ENCODE measurements around the gene HDLBP.

Gene HDLBP

DNA sequence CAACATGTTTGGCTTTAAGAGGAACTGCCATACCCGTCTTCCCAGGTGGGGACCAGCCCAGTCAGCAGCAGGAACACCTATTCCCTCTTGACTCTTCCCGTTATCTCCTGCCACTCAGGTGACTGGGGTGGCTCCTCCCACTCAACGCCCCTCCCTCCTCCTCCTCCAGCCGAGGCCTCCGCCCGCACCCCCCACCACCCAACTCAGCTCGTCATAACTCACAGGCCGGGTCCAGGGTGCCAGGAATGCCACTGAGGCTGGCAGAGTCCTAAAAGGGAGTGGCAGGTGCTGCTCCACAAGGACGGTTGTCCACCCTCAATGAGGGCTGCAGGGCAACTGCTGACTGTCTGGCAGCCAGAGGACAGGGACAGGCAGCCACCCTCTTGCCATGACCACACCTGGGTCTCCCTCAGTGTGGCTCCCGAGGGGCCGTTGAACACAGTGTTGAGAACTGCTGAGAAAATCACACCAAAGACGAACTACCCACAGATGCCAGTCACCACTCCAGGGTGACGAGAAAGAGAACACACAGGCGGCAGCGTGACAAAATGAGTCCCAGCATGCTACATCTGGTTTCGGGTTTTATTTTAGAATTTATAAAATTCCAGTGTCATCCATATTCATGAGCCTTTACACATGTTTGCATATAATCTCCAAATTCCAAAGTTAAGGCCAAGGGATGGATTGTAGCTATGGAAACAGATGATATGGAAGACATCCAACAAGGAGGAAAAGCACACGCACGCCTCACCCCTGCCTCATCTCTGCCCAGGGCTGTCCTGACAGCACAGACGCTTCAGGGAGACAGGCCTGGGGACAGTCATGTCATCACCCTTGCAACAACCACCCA is 88.5 kb downstream of the HDLBP start:
- DNase-seq: no peak

DNA sequence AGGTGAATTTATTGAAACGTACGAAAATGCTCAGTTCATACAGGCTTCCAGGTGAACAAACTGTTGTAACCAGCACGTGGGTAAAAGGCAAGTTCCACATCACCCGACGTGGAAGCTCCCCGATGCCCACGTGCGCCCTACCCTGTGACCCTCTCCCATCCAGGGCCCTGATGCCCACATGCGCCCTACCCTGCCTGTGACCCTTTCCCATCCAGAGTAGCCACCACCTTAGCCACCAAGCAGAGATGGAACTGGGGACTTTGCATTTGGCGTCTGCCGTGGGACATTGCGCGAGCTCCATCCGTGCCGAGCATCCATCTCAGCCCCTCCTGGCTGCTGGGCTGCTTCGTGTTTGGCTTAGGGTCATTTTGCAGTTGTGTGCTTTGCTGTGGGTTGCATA is 89.5 kb downstream of the HDLBP start:
- DNase-seq: no peak

DNA sequence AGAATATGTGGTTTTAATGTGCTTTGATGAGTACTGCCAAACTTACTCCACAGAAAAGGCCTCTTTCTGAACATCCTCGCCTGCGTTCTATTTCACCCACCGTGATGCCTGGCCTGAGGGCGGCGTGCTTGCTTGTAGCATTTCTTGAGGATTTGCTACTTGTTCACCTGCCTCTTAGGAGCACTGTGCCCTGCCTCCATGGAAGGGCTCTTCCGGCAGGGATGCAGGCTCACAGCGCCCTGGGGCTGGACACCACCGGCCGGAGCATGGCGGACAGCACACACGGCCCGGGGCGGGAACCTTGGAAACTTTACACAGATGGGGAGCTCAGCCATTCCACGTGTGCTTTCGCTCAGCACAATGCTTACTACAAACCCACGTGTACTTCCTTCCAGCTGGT is 89.9 kb downstream of the HDLBP start:
- DNase-seq: no peak

DNA sequence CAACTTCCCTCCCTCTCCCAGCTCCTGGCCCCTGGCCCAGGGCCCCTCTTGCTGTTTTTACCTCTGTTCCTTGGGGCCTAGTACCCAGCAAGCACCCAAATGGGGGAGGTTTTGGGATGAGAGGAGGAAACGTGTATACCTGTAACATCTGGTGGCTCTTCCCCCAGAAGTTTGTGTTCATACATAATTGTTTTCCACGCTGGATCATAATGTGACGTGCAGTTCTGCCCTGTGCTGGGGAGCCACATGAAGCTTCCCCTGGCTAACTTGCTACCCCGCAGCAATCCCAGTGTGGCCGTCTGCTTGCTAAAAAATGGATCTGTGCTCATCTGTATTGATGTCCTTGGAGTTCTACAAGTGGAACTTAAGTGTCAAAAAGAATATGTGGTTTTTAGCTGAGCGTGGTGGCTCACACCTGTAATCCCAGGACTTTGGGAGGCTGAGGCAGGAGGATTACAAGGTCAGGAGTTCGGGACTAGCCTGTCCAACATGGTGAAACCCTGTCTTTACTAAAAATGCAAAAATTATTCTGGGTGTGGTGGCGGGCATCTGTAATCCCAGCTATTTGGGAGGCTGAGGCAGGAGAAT is 90.5 kb downstream of the HDLBP start:
- no peak for DNase-seq

DNA sequence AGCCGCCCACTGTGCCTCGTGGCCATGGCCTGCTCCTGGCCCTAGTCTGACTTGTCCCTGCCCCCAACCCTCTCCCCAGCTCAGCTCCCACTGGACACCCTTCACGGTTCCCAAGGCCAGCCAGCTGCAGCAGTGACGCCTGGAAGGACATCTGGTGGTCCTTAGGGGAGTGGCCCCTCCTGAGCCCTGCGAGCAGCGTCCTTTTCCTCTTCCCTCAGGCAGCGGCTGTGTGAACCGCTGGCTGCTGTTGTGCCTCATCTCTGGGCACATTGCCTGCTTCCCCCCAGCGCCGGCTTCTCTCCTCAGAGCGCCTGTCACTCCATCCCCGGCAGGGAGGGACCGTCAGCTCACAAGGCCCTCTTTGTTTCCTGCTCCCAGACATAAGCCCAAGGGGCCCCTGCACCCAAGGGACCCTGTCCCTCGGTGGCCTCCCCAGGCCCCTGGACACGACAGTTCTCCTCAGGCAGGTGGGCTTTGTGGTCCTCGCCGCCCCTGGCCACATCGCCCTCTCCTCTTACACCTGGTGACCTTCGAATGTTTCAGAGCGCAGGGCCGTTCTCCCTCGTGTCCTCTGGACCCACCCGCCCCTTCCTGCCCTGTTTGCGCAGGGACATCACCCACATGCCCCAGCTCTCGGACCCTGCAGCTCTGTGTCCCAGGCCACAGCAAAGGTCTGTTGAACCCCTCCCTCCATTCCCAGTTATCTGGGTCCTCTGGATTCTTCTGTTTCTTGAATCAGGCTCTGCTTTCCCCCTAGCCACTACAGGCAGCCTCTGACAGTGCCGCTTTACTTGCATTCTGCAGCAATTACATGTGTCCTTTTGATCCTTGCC is 91.2 kb downstream of the HDLBP start:
- no peak for DNase-seq

DNA sequence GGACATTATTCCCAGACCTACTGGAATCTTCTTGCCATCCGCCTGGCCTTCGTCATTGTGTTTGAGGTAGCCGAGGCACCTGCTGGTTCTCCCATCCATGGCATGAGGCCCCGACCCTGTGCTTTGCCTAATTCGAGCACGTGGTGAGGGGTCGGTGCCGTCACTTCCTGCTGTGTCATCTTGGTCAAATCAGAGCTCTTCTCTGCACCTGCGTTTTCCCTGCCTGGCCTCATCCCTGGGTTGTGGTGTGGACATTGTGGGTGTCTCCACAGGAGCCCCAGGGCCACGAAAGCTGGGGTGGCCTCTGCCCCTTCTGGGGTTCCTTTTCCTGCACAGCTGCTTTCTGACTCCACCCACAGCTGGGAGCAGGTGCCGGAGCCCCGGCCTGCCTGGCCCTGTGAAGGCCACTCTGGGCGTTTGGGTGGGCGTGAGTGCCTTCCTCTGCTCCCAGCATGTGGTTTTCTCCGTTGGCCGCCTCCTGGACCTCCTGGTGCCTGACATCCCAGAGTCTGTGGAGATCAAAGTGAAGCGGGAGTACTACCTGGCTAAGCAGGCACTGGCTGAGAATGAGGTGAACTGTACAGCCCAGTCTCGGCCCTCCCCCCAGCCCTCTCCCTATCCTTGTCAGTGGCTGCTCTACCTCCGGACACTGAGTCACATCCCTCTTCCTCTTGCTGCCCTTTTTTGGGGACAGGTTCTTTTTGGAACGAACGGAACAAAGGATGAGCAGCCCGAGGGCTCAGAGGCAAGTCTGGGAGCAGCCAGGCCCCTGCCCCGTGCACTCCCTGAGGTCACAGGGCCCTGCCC is 92.1 kb downstream of the HDLBP start:
- DNase-seq: no peak

DNA sequence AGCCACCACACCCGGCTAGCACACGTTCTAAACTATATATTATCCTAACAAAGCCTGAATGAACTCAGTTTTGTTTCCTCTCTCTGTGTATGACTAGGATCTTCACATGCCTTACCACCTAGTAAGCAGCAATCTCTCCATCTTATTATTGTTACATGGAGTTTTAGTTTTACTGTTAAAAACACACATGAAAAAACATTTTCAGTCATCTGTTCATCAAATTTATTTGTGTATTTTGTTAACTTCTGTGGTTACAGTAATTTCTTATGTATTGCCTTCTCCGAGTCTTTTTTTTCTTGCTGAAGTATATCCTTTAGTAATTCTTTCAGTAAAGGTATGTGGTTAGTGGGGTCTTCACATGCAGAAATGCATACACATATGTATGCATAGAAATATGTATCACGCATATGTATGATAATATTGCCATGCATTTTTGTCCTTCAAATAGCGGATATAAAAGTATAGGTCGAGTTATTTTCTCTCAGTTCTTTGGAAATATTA is 95.6 kb downstream of the HDLBP start:
- DNase-seq: no peak

DNA sequence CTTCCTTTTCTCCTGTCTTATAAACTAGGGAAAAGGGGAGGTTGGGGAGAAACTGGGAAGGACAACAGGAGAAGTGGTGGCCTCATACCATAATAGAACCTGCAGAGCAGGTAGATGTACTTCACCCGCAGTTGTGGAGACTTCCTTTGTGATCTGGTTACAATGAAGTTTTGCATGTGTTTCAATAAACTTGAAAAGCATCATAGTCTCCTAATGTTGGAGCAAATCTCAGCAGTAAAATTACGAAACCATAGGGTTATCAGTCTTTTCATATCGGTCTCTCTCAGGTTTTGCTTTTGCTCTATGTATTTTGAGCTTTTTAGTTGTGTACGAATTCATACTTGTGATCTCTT is 96.5 kb downstream of the HDLBP start:
- no peak for DNase-seq

DNA sequence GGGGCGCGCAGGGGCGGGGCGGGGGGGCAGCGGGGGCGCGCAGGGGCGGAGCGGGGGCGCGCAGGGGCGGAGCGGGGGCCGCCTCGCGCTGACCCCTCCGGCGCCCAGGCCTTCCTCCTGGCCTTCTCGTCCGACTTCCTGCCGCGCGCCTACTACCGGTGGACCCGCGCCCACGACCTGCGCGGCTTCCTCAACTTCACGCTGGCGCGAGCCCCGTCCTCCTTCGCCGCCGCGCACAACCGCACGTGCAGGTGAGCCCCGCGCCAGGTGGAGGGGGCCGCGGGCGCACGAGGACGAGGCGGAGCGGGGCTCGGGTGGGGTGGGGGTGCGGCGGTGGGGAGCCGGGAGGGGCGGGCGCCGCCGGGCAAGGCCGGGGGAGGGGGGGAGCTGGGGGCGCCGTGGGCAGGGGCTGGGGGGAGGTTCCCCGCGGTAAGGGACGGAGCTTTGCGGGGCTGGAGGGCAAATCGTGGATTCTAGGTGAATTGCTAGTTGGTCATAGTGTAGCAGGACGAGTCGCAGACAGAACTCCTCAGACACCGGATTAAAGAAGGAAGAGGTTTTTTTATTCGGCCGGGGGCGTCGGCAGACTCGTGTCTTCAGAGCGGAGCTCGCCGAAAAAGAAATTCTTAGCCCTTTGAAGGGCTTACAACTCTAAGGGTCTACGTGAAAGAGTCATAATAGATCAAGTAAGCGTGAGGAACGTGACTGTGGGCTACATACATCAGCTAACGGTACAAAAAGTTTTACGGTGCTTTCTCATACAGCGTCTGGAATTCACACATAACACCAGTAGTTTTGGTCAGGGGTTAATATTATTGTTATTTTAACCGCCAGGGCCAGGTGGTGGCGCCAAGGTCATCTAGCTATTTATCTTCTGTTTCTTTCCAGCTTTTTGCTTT is 97.1 kb downstream of the HDLBP start:
- peak; percentile 29 for DNase-seq

DNA sequence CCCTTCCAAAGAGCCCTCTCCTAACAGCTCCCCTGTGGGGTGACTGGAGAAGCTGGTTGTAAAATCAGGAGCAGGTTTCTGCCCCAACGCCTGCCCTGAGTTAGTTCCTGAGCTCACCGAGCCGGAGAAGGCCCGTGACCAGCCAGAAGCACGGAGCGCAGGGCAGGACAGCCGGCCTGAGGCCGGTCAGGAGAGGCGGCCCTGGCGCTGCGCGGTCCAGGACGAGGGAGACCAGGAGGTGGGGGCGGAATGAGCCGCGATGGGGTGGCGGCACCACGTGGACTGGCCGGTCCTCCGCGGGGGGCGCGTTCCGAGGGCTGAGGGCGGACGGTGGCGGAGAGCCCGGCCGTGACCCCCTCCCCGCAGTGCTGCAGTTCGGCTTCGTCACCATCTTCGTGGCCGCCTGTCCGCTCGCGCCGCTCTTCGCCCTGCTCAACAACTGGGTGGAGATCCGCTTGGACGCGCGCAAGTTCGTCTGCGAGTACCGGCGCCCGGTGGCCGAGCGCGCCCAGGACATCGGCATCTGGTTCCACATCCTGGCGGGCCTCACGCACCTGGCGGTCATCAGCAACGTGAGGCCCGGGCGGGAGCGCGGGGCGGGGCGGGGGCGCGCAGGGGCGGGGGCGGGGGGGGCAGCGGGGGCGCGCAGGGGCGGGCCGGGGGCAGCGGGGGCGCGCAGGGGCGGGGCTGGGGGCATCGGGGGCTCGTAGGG is 98.0 kb downstream of the HDLBP start:
- no peak for DNase-seq

DNA sequence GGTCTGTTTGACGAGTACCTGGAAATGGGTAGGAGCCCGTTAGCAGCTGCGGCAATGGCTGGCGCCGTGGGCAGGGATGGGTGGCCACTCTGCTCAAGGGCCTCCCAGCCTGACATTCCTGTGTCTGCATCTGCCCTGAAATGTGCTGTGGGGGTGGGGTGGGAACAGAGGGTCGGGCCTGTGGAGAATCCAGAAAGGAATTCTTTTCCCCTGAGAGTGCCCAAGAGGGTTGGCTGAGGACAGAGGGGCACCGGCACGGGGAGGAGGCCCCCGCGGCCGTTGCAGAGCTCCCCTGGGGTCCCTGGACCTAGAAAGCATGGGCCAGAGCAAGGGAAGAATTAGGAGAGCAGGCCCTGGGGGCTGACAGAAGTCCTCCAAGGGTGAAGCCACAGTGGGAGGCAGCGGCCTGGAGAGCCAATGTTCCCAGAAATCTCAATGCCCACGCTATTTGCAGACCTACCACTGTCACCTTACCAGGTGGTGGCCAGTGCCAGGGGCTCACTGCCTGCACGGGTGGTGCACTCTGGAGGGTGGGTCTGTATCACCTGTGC is 99.2 kb downstream of the HDLBP start:
- no peak for DNase-seq

DNA sequence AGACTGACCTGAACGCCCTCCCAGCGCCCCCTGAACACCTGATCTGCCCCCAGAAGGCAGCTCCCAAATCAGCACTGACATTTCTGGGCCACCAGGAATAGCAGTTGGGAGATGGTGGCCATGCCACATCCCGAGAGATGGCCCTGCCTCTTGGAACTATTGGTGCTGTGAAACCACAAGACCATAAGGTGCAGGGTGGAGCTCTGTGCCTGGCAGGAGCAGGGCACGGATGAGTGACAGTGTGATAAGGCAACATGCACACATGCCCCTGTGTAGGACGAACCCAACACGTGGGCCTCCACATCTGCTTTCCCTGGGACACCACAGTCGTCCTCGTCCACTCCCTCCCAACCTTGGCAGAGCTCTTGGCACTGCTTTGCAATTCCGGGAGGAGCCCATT is 100.1 kb downstream of the HDLBP start:
- DNase-seq: no peak

DNA sequence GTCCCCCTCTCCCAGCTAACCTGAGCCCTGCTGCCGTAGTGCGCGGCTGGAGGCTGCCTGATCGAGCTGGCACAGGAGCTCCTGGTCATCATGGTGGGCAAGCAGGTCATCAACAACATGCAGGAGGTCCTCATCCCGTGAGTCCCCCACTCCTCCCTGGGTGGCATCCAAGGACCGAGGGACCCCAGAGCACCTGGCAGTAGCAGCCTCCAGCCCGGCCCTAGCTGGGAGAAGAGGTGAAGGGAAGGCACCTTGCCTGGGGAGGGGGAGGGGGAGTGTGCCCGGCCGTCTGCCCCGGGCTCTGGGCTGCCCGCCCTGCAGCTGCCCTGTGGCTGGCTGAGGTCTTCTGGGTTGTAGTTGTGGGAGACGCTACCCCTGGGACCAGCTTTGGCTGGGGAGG is 100.7 kb downstream of the HDLBP start:
- DNase-seq: no peak

DNA sequence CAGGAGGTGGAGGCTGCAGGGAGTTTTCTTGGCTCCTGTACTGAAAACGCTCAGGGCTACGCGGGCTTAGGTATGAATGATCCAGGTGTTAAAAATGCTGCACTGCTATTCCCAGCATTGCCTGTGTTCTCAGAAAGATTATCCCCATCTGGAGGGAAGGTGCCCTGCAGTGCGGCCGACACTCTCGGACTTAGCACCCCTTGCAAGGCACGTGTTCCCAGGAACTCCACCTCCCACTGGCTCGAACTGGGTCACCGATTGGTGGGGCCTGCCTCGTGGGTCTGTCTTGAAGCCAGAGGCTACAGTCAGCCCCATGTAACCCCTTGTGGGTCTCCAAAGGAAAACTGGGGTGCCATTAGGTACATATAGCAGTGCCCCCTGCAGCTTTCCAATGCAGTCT is 101.3 kb downstream of the HDLBP start:
- no peak for DNase-seq

DNA sequence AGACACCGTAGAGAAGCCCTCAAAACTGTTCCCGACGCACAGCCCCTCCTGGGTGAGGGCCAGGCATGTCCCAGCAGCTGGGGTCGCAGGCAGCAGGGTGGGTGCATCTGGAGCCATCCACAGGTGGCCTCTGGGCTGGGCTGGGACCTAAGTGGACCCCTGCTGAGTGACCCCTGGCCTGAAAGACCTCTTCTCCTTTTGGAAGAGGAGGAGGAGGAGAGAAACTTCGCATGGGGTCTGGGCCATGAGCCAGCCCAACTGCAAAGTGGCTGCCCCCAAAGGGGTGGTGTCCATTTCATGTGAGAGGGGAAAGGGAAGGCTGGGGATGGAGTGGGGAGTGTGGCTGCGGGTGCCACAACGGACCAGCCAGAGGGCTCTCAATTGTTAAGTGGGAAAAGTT is 101.9 kb downstream of the HDLBP start:
- DNase-seq: no peak

DNA sequence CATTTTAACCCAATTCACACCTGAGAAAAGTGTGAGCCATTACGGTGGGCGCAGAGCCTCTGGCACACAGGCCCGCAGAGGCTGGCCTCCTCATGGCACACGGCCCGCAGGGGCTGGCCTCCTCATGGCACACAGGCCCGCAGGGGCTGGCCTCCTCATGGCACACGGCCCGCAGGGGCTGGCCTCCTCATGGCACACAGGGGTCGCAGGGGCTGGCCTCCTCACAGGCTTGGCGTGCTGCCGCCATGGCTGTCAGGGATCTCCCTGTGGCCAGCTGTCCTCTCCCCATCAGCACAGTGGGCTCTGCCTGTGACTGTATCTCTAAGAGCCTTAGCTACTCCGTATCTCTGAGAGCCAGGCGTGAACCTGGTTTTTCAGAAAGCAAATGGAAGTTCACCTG is 102.4 kb downstream of the HDLBP start:
- DNase-seq: no peak

DNA sequence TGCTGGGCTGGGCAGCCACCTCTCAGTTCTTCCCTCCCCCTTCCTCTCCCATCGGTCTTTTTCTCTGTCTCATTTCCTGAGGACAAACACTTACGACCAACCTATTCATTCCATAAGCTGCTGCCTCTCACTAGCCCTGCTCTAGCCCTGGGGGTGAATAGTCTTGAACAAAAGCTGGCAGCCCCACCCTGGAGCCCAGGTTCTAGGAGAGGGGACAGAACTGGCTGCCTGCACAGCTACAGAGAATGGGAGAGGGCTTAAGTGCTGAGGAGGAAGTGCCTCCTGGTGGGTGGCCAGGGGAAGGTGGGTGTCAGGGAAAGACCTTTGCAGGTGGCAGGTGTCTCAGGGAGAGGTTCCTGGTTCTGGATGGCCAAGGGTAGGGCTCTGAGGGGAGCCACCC is 104.2 kb downstream of the HDLBP start:
- peak; percentile 60 for DNase-seq

DNA sequence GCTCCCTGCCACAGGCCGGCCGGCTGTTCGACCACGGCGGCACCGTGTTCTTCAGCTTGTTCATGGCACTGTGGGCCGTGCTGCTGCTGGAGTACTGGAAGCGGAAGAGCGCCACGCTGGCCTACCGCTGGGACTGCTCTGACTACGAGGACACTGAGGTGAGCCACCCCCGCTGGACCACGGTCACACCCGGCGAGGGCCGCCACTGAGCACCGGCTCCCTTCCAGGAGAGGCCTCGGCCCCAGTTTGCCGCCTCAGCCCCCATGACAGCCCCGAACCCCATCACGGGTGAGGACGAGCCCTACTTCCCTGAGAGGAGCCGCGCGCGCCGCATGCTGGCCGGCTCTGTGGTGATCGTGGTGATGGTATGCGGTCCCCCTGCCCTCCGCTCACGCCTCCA is 106.2 kb downstream of the HDLBP start:
- DNase-seq: no peak

DNA sequence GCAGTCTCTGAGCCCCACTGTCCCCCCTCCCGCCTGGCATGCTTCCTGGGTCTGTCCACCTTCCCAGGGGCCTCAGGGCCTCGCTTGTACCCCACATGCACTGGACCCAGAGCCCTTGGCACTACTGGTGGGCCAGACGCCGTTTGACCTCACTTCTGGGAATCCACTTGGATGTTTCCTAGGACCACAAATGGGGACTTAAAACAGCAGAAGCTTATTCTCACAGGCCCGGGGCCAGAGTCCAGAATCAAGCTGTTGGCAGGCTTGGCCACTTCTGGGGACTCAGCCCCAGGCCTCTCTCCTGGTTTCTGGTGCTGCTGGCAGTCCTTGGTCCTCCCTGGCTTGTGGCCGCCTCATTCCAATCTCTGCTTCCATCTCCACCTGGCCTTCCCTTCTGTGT is 107.4 kb downstream of the HDLBP start:
- no peak for DNase-seq

DNA sequence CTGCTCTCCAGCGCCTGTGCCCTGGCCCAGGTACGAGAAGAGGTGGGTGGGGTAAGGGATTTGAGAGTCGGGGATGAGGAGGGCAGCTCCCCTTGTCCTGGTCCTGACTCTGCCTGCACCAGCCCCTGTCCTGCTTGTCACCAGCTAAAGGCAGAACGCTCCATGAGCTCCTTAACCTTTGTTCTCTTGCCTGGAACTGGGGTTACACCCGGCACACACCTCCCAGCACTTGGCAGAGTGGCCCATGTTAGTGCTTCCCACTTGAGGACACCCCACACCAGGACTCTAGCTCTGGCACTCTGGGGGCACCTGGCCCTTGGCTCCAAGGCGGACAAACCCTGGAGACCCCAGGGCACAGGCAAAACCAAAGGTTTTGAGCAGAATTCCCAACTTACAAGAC is 107.8 kb downstream of the HDLBP start:
- no peak for DNase-seq

DNA sequence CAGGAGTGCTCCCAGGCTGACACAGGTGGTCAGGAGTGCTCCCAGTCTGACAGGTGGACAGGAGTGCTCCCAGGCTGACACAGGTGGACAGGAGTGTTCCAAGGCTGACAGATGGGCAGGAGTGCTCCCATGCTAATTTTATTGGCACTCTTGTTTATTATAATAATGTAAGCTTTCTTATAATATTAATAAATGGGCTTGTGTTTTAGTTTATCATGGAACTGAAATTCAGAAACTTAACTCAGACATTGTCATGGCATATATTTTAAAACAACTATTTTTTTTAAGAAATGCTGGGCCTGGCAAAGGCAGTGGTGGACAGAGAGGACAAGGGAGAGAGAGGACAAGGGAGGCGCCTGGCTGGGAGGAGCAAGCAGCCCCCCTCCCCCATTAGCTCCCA is 108.3 kb downstream of the HDLBP start:
- DNase-seq: no peak
